ENCODE measurements around the gene IRGC.
A peak's percentile ranks its signal among the peaks of the same experiment; 100 is the strongest.
"Not testable (repeated sequence)": the region's sequence is repeated elsewhere in the genome, so short reads cannot be mapped to it uniquely, and the experiment has no call there.

IRGC gene

GRCh38 chr19:43759515-43759914 is 43.6 kb downstream of the IRGC start:
- DNase-seq = peak; percentile 73

- no peak for DNase-seq
Observed at GRCh38 chr19:43760941-43761340, 45.1 kb downstream of the IRGC start.

- no peak for DNase-seq
Observed at GRCh38 chr19:43762814-43763213, 46.9 kb downstream of the IRGC start.

- DNase-seq = no peak
Observed at GRCh38 chr19:43763473-43763939, 47.6 kb downstream of the IRGC start.

GRCh38 chr19:43764684-43765083 is 48.8 kb downstream of the IRGC start:
- DNase-seq = not testable (repeated sequence)

- peak; percentile 98 for DNase-seq
Observed at GRCh38 chr19:43765109-43765876, 49.4 kb downstream of the IRGC start.

- DNase-seq = no peak
Observed at GRCh38 chr19:43766755-43767043, 50.8 kb downstream of the IRGC start.

GRCh38 chr19:43767316-43767715 is 51.4 kb downstream of the IRGC start:
- DNase-seq = peak; percentile 75

GRCh38 chr19:43767818-43768217 is 51.9 kb downstream of the IRGC start:
- DNase-seq = no peak

- DNase-seq = no peak
Observed at GRCh38 chr19:43768273-43769050, 52.6 kb downstream of the IRGC start.

GRCh38 chr19:43769256-43769655 is 53.4 kb downstream of the IRGC start:
- no peak for DNase-seq

All from islet precursor cell (in vitro differentiated cells).